ENCODE data around the gene CDC27.

The CDC27 gene

GRCh38 chr17:47210105-47210504 lies 21.0 kb upstream of the CDC27 start:
- no peak overlapping the region for H3K4me3 ChIP-seq (replicated peaks; ENCODE audit: low read depth, low read length)
- no peak for DNase-seq (ENCODE audit: extremely low read depth, insufficient read length)
- no peaks in the 10 kb centered on the region for H3K27me3 ChIP-seq (replicated peaks; ENCODE audit: control insufficient read depth, insufficient read depth, low read length)
- H3K36me3 ChIP-seq (ENCODE audit: control insufficient read depth, insufficient read depth, low read length) = no peaks in the 10 kb centered on the region
- no peak for TF ChIP-seq CTCF (IDR thresholded peaks at IDR 0.05; ENCODE audit: insufficient read depth, low read length, poor library complexity, severe bottlenecking)

- Histone ChIP-seq H3K36me3 (ENCODE audit: control insufficient read depth, insufficient read depth, low read length) (no peaks in the 10 kb centered on the region), H3K27me3 (replicated peaks; ENCODE audit: control insufficient read depth, insufficient read depth, low read length) (no peaks in the 10 kb centered on the region), H3K4me3 (replicated peaks; ENCODE audit: low read depth, low read length) (no peak overlapping the region)
- no peak for TF ChIP-seq CTCF (IDR thresholded peaks at IDR 0.05; ENCODE audit: insufficient read depth, low read length, poor library complexity, severe bottlenecking)
- DNase-seq (ENCODE audit: extremely low read depth, insufficient read length) = no peak
Observed at GRCh38 chr17:47209499-47209898, 20.4 kb upstream of the CDC27 start.

- no peaks in the 10 kb centered on the region for H3K36me3 ChIP-seq (ENCODE audit: control insufficient read depth, insufficient read depth, low read length)
- H3K4me3 ChIP-seq (replicated peaks; ENCODE audit: low read depth, low read length) = no peak within 1 kb of the TSS
- no peak for DNase-seq (ENCODE audit: extremely low read depth, insufficient read length)
- no peaks in the 10 kb centered on the region for H3K27me3 ChIP-seq (replicated peaks; ENCODE audit: control insufficient read depth, insufficient read depth, low read length)
- TF ChIP-seq CTCF (IDR thresholded peaks at IDR 0.05; ENCODE audit: insufficient read depth, low read length, poor library complexity, severe bottlenecking) = no peak
Observed at GRCh38 chr17:47208744-47209488, 19.8 kb upstream of the CDC27 start, which contains the start of gene MYL4. MYL4 (plus strand) TSS chr17:47209348; CDS start chr17:47209423, 75 bp downstream.

- Histone ChIP-seq H3K4me3 (replicated peaks; ENCODE audit: low read depth, low read length) (no peak overlapping the region), H3K36me3 (ENCODE audit: control insufficient read depth, insufficient read depth, low read length) (no peaks in the 10 kb centered on the region)
Observed at GRCh38 chr17:47207143-47208067, 18.3 kb upstream of the CDC27 start.

GRCh38 chr17:47205419-47205963 lies 16.4 kb upstream of the CDC27 start:
- H3K27me3 ChIP-seq (replicated peaks; ENCODE audit: control insufficient read depth, insufficient read depth, low read length) = no peaks in the 10 kb centered on the region
- H3K36me3 ChIP-seq (ENCODE audit: control insufficient read depth, insufficient read depth, low read length) = no peaks in the 10 kb centered on the region
- peak overlapping the region; percentile 36 for H3K4me3 ChIP-seq (replicated peaks; ENCODE audit: low read depth, low read length)
- DNase-seq (ENCODE audit: extremely low read depth, insufficient read length) = peak; percentile 62
- no peak for TF ChIP-seq CTCF (IDR thresholded peaks at IDR 0.05; ENCODE audit: insufficient read depth, low read length, poor library complexity, severe bottlenecking)

More at GRCh38 chr17:47207143-47208067, 18.3 kb upstream of the CDC27 start:
- H3K27me3 ChIP-seq (replicated peaks; ENCODE audit: control insufficient read depth, insufficient read depth, low read length) = no peaks in the 10 kb centered on the region
- DNase-seq (ENCODE audit: extremely low read depth, insufficient read length) = no peak
- no peak for TF ChIP-seq CTCF (IDR thresholded peaks at IDR 0.05; ENCODE audit: insufficient read depth, low read length, poor library complexity, severe bottlenecking)

Data from GM06990 (cell line).